ENCODE measurements around the gene NTNG1. TPM values are rescaled to one million over a fixed set of nuclear protein-coding genes. Genes with fewer than 3 reads are reported as not detected.

Gene NTNG1
- 0.06 and 0.13 TPM in 2 replicates for total RNA-seq

DNA sequence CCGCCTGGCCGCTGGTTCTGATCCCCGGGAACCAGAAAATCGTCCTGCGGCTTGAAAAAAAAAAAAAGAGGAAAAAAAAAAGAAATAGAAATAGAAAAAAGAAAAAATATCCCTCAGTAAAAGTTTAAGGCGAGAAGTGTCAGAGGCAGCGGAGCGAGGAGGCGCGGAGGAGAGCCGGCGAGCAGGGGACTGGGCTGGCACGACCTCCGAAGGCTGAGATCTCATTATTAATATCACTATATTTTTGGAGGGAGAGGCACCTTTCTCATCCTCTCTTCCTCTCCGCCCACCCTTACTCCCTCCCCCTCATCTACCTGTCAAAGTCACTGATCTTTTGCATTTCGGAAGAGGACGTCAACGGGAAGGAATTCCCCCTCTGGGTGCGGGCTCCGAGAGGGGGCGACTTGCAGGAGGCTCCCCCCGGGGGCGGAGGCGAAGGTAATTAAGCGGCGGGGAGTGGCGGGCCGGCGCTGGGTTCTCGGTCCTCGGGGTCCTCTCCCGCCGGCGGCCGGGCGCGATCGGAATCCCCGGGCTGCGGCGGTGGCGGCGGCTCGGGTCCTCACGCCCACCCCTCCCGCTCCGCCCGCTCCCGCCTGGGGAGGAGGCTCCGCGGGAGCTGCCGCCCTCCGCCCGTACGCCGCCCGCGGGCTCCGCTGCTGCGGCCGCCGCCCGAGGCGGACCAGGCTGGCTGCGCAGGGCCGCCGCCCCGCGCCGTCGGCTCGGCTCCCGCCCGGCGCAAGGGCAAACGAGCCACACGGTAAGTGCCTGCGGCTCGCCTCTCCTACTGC lies at the start of gene NTNG1:
Gene NTNG1, plus strand, starts transcription at position 337 of the 788 bp plus-strand sequence.

Other genes starting within 250 kb of the NTNG1 start
- gene PRMT6, start 84.4 kb upstream of the NTNG1 start, total RNA-seq = 7.0 and 12.2 TPM in 2 replicates

Data from aortic smooth muscle cell (primary cell).